Hepatocyte (in vitro differentiated cells): ENCODE results near the gene FGF9. TPM values are rescaled to one million over a fixed set of nuclear protein-coding genes. Genes with fewer than 3 reads are reported as not detected.
A peak's percentile ranks its signal among the peaks of the same experiment; 100 is the strongest.

ENCODE experiments used
- DNase-seq: peaks from one replicate; pipeline ENCODE4 v3.0.0-alpha.2; 2016; ENCODE audit warnings: low spot score
- H2AFZ ChIP-seq: fragments of 200-600 bp; sonication (generic); 2 replicates; pipeline ENCODE4 v1.6.0; 2016; ENCODE audit warnings: antibody characterized with exemption, mild to moderate bottlenecking
- H3K27ac ChIP-seq: fragments of 200-600 bp; sonication (generic); 2 replicates; pipeline ENCODE4 v1.5.1; 2016; ENCODE audit warnings: mild to moderate bottlenecking
- H3K27me3 ChIP-seq: fragments of 200-600 bp; sonication (generic); 2 replicates; pipeline ENCODE4 v1.6.1; 2016
- H3K36me3 ChIP-seq: fragments of 200-600 bp; sonication (generic); replicated peaks from 2 replicates; pipeline ENCODE4 v1.5.1; 2016; ENCODE audit warnings: low read depth; ENCODE audit not compliant: insufficient read depth
- H3K4me1 ChIP-seq: fragments of 200-600 bp; sonication (generic); 2 replicates; pipeline ENCODE4 v1.5.1; 2016; ENCODE audit warnings: mild to moderate bottlenecking, moderate library complexity; ENCODE audit not compliant: insufficient read depth
- H3K4me2 ChIP-seq: fragments of 200-600 bp; sonication (generic); 2 replicates; pipeline ENCODE4 v1.6.0; 2016
- H3K4me3 ChIP-seq: fragments of 200-600 bp; sonication (generic); 2 replicates; pipeline ENCODE4 v1.5.1; 2016; ENCODE audit warnings: mild to moderate bottlenecking
- H3K79me2 ChIP-seq: fragments of 200-600 bp; sonication (generic); 2 replicates; pipeline ENCODE4 v1.6.0; 2017; ENCODE audit warnings: mild to moderate bottlenecking
- H3K9me2 ChIP-seq: fragments of 200-600 bp; sonication (generic); replicated peaks from 2 replicates; pipeline ENCODE4 v1.6.0; 2017; ENCODE audit warnings: mild to moderate bottlenecking; ENCODE audit not compliant: insufficient read depth
- H3K9me3 ChIP-seq: fragments of 200-600 bp; sonication (generic); 2 replicates; pipeline ENCODE4 v1.5.1; 2016; ENCODE audit warnings: low read depth, mild to moderate bottlenecking
- H4K20me1 ChIP-seq: fragments of 200-600 bp; sonication (generic); 2 replicates; pipeline ENCODE4 v1.6.0; 2016; ENCODE audit warnings: mild to moderate bottlenecking; ENCODE audit not compliant: insufficient read depth, poor library complexity, severe bottlenecking
- EZH2 ChIP-seq: fragments of 200-600 bp; sonication (generic); IDR thresholded peaks from 2 replicates; pipeline ENCODE4 v1.6.1; 2016; ENCODE audit warnings: antibody characterized with exemption, mild to moderate bottlenecking, borderline replicate concordance
- EZH2phosphoT487 ChIP-seq: fragments of 200-600 bp; sonication (generic); IDR thresholded peaks from one replicate; pipeline ENCODE4 v1.6.1; 2018; ENCODE audit warnings: antibody characterized with exemption, mild to moderate bottlenecking, low read depth, moderate library complexity; ENCODE audit not compliant: unreplicated experiment, severe bottlenecking
- WGBS: methylation state at CpG from one replicate; pipeline ENCODE4 v1.1.6; 2016; ENCODE audit warnings: low lambda C conversion rate; ENCODE audit errors: missing lambda C conversion rate; 5-methylcytosine and 5-hydroxymethylcytosine counted together
- polyA plus RNA-seq: library from polyadenylated mRNA; unstranded; fragments of >200 nt; fragmentation: Nextera tagmentation; extraction: Ambion mirVana; gene quantifications from 2 replicates; pipeline ENCODE4 v1.2.1, GENCODE V29; 2016
- total RNA-seq: library from RNA; depleted of rRNA; stranded (reverse); fragments of >200 nt; gene quantifications from 2 replicates; pipeline ENCODE4 v1.2.3, GENCODE V29; 2014
- TF ChIP-seq, protein P1 (sequence below): fragments of 200-600 bp; sonication (generic); IDR thresholded peaks from 2 replicates; pipeline ENCODE4 v1.5.1; 2016; ENCODE audit warnings: antibody characterized with exemption, mild to moderate bottlenecking; ENCODE audit not compliant: poor library complexity

Gene FGF9
- total and polyA plus RNA-seq, 2 experiments from 2014 or later: 1.6 to 2.0 TPM

DNA sequence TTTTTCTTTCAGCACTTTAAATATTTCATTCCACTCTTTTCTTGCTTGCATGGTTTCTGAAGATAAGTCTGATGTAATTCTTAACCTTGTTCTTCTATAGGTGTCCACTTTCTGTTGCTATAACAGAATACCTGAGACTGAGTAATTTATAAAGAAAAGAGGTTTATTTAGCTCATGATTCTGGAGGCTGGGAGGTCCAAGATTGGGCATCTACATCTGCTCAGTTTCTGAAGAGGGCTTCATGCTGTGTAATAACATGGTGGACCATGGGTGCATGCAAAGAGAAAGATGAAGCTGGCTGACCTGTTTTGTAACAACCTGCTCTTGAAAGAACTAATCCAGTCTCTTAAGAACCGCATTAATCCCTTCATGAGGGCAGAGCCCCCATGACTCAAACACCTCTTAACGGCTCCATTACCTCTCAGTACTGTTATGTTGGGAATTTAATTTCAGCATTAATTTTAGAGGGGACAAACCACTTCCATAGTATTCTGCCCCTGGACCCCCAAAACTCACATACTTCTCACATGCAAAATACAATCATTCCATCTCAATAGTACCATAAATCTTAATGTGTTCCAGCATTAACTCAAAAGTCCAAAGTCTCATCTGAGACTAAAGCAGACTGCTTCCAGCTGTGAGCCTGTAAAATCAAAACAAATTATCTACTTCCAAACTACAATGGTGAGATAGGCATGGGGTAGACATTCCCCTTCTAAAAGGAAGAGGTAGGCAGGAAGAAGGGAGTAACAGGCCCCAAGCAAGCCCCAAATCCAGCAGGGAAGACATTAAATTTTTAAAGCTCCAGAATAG is 9.6 kb upstream of the FGF9 start:
- H3K27me3 ChIP-seq: no peaks in the 10 kb centered on the region
- no peaks in the 10 kb centered on the region for H3K36me3 ChIP-seq
- peaks cover 3% of the 10 kb centered on the region for H3K4me1 ChIP-seq
- no peak overlapping the region for H3K4me3 ChIP-seq
- no peak overlapping the region for H2AFZ ChIP-seq
- no peaks in the 10 kb centered on the region for H3K9me2 ChIP-seq
- no peaks in the 10 kb centered on the region for H3K9me3 ChIP-seq
- TF ChIP-seq EZH2 (no peak), EZH2phosphoT487 (no peak)
- TF ChIP-seq, protein P1, sequence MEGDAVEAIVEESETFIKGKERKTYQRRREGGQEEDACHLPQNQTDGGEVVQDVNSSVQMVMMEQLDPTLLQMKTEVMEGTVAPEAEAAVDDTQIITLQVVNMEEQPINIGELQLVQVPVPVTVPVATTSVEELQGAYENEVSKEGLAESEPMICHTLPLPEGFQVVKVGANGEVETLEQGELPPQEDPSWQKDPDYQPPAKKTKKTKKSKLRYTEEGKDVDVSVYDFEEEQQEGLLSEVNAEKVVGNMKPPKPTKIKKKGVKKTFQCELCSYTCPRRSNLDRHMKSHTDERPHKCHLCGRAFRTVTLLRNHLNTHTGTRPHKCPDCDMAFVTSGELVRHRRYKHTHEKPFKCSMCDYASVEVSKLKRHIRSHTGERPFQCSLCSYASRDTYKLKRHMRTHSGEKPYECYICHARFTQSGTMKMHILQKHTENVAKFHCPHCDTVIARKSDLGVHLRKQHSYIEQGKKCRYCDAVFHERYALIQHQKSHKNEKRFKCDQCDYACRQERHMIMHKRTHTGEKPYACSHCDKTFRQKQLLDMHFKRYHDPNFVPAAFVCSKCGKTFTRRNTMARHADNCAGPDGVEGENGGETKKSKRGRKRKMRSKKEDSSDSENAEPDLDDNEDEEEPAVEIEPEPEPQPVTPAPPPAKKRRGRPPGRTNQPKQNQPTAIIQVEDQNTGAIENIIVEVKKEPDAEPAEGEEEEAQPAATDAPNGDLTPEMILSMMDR: no peak
- no peaks in the 10 kb centered on the region for H3K79me2 ChIP-seq
- peak overlapping the region; percentile 12 for H3K27ac ChIP-seq
- 92% methylated on average over 2 of the region's 2 CpGs for WGBS
- H4K20me1 ChIP-seq: no peaks in the 10 kb centered on the region
- no peak overlapping the region for H3K4me2 ChIP-seq
- no peak for DNase-seq

DNA sequence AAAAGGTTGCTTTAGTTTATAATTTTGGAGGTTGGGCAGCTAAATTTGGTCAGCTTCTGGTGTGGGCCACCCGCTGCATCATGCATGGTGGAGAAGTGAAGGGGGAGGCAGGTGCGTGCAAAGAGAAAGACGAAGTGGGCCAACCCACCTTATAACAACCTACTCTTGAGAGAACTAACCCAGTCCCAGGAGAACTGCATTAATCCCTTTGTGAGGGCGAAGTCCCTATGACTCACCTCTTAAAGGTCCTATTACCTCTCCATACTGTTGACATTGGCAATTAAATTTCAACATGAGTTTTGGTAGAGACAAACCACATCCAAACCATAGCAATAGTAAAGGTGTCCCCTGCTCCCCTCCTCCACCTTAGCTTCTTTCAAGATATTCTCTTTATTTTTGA is 7.7 kb upstream of the FGF9 start:
- no peaks in the 10 kb centered on the region for H3K9me2 ChIP-seq
- H3K27ac ChIP-seq: peak overlapping the region; percentile 51
- no peak for TF ChIP-seq EZH2
- TF ChIP-seq, protein P1: no peak
- TF ChIP-seq EZH2phosphoT487: no peak
- DNase-seq: peak; percentile 43
- no peaks in the 10 kb centered on the region for H3K9me3 ChIP-seq
- H3K79me2 ChIP-seq: no peaks in the 10 kb centered on the region
- no peak overlapping the region for H3K4me2 ChIP-seq
- 79% methylated on average over 4 of the region's 4 CpGs for WGBS
- H4K20me1 ChIP-seq: no peaks in the 10 kb centered on the region
- H3K4me3 ChIP-seq: no peak overlapping the region
- H3K4me1 ChIP-seq: peaks cover 3% of the 10 kb centered on the region
- no peaks in the 10 kb centered on the region for H3K36me3 ChIP-seq
- no peak overlapping the region for H2AFZ ChIP-seq
- no peaks in the 10 kb centered on the region for H3K27me3 ChIP-seq

DNA sequence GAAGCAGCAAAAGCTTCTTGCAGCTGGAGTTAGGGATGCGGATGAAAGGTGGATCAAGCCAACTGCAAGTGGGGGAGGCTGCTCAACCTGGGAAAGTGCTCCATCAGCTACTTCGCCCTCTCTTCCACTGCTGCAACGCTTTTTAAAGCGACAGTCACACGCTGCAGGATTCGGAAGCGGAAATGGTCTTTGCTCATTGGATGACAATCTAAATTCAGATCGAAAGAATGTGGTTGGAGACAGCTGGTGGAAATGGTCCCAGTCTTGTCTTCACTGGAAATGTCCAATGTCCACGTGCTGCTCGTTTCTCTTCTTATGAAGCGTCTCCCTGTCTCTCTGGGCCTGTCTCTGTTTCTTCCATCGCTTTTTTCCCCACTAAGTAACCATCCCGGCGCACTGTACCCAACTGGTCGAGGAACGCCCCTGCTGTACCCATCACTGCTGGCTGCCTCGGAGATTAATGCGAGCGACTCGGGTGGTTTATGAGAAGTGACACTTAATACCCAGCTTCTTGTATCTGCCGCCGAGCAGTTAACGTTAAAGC is 2.1 kb upstream of the FGF9 start:
- H3K27ac ChIP-seq: peak overlapping the region; percentile 86

More for the DNA sequence above, 2.1 kb upstream of the FGF9 start:
- TF ChIP-seq, protein P1: no peak
- TF ChIP-seq EZH2 (no peak), EZH2phosphoT487 (no peak)
- H3K9me3 ChIP-seq: no peaks in the 10 kb centered on the region
- H4K20me1 ChIP-seq: no peaks in the 10 kb centered on the region
- 10% methylated on average over 23 of the region's 23 CpGs for WGBS
- peak overlapping the region; percentile 79 for H3K4me3 ChIP-seq
- DNase-seq: no peak
- H3K4me1 ChIP-seq: peaks cover 18% of the 10 kb centered on the region
- peaks cover 11% of the 10 kb centered on the region for H3K27me3 ChIP-seq
- peak overlapping the region; percentile 98 for H3K4me2 ChIP-seq
- peak overlapping the region; percentile 97 for H2AFZ ChIP-seq
- no peaks in the 10 kb centered on the region for H3K36me3 ChIP-seq
- no peaks in the 10 kb centered on the region for H3K9me2 ChIP-seq
- peaks cover 3% of the 10 kb centered on the region for H3K79me2 ChIP-seq
